Measurements from ENCODE around the gene YPEL2. TPM values are rescaled to one million over a fixed set of nuclear protein-coding genes. Genes with fewer than 3 reads are reported as not detected.

Gene YPEL2
- total and polyA plus RNA-seq, 2 of the 13 experiments (the other 11 are each of a cell fraction or from before 2014, with no cell fraction given): 8.5 to 21.1 TPM

- POLR2A ChIA-PET: interaction anchor here (1.3 kb wide), 1 partner anchor 33 kb away, joined by 4 read pairs; no protein-coding TSS in a partner anchor
- intact Hi-C loops (cut with micrococcal nuclease; ENCODE audit: unreplicated experiment): no loop called here
These were observed 69.8 kb downstream of the YPEL2 start for GRCh38 chr17:59401274-59401673.

More at GRCh38 chr17:59401274-59401673, 69.8 kb downstream of the YPEL2 start:
- Histone ChIP-seq H3K4me3 (replicated peaks in 1 of 3; ENCODE audit: insufficient read depth in 1 of 3, low read depth in 2 of 3, low read length in 3 of 3) (no peak overlapping the region), H3K4me2 (ENCODE audit: low read depth, low read length) (peak overlapping the region; percentile 44), H3K4me1 (ENCODE audit: insufficient read depth, low read length) (peaks cover 47% of the 10 kb centered on the region), H3K9ac (ENCODE audit: insufficient read depth, low read depth, low read length) (no peak overlapping the region), H3K27ac (ENCODE audit: extremely low read length, insufficient read depth, low read length) (peak overlapping the region; percentile 11), H3K79me2 (ENCODE audit: insufficient read depth, low read length) (no peaks in the 10 kb centered on the region), H4K20me1 (ENCODE audit: insufficient read depth, low read length) (no peaks in the 10 kb centered on the region), H3K36me3 (replicated peaks in 1 of 2; ENCODE audit: control insufficient read depth in 1 of 2, insufficient read depth in 2 of 2, low read length in 2 of 2) (peaks cover 8 to 9% of the 10 kb centered on the region in 2 experiments), H3K27me3 (ENCODE audit: control insufficient read depth in 1 of 2, insufficient read depth in 2 of 2, low read length in 2 of 2) (no peaks in the 10 kb centered on the region), H2AFZ (ENCODE audit: low read length) (no peak overlapping the region), H3K9me3 (ENCODE audit: low read length) (no peaks in the 10 kb centered on the region)
- FAIRE-seq (peak; percentile 4), ATAC-seq (no peak), DNase-seq (ENCODE audit: low spot score) (no peak)
- no peak for TF ChIP-seq ZNF362 (CRISPR knock-in tag; IDR thresholded peaks at IDR 0.05; ENCODE audit: borderline replicate concordance)
- TF ChIP-seq RCOR2 (CRISPR knock-in tag; IDR thresholded peaks at IDR 0.05): no peak
- no peak for TF ChIP-seq ZSCAN21 (CRISPR knock-in tag; IDR thresholded peaks at IDR 0.05; ENCODE audit: borderline replicate concordance)
- TF ChIP-seq TOE1 (CRISPR knock-in tag; IDR thresholded peaks at IDR 0.05): 0 out of 2 replicates have a peak, but pooled peaks have one; percentile 4
- no peak for TF ChIP-seq ZFX (CRISPR knock-in tag; IDR thresholded peaks at IDR 0.05; ENCODE audit: low read depth)
- TF ChIP-seq IRF9 (CRISPR knock-in tag; IDR thresholded peaks at IDR 0.05; ENCODE audit: borderline replicate concordance): no peak
- TF ChIP-seq ZBTB38 (CRISPR knock-in tag; IDR thresholded peaks at IDR 0.05): no peak
- no TSS peak for BruUV-seq (replicated peaks)
- in situ Hi-C loops (cut with HindIII; ENCODE audit: extremely low pct_ligation_motif_present, low pct_unique_long_range_greater_than_20kb): no loop called here
- CTCF ChIA-PET (ENCODE audit: low intra/inter-chr PET ratio, low total read pairs): no interaction called here
- WGBS (ENCODE audit: low lambda C conversion rate): 89% methylated on average over 3 of the region's 3 CpGs
